Liver (tissue), 9 donors: ENCODE measurements around the gene CRACR2B. TPM values are rescaled to one million over a fixed set of nuclear protein-coding genes. Genes with fewer than 3 reads are reported as not detected.

Experiments used
- DNase-seq: peaks from one replicate; pipeline ENCODE4 v3.0.0-alpha.2; 2017; ENCODE audit warnings: low spot score
- H3K27ac ChIP-seq, 2 donors: one replicate each; pipeline ENCODE4 v1.7.0; 2013; ENCODE audit warnings: inconsistent platforms in 2 of 2, low read length in 2 of 2, control low read depth in 1 of 2, low read depth in 1 of 2, mild to moderate bottlenecking in 1 of 2
- H3K27me3 ChIP-seq, 4 donors: one replicate each; pipeline versions ENCODE4 v1.6.1 to v1.7.0; 2013; ENCODE audit warnings: low read length in 3 of 4, inconsistent platforms in 1 of 4, mild to moderate bottlenecking in 1 of 4, moderate library complexity in 1 of 4; ENCODE audit not compliant: control insufficient read depth in 4 of 4, insufficient read depth in 4 of 4
- H3K36me3 ChIP-seq, 4 donors: one replicate each; pipeline versions ENCODE4 v1.6.1 to v1.7.0; 2013; ENCODE audit warnings: low read length in 3 of 4, mild to moderate bottlenecking in 3 of 4, low read depth in 1 of 4, moderate library complexity in 1 of 4; ENCODE audit not compliant: control insufficient read depth in 4 of 4, insufficient read depth in 3 of 4
- H3K4me1 ChIP-seq, 4 donors: one replicate each; pipeline versions ENCODE4 v1.6.1 to v1.7.0; 2013; ENCODE audit warnings: low read length in 3 of 4, mild to moderate bottlenecking in 3 of 4, moderate library complexity in 1 of 4; ENCODE audit not compliant: control insufficient read depth in 4 of 4, insufficient read depth in 4 of 4
- H3K4me3 ChIP-seq, 3 donors: one replicate each; pipeline versions ENCODE4 v1.6.1 to v1.7.0; 2013; ENCODE audit warnings: low read length in 3 of 3, control low read depth in 1 of 3, low read depth in 1 of 3, mild to moderate bottlenecking in 1 of 3
- H3K9ac ChIP-seq, 2 donors: one replicate each; pipeline ENCODE4 v1.7.0; 2013; ENCODE audit warnings: low read length in 2 of 2, mild to moderate bottlenecking in 2 of 2, moderate library complexity in 2 of 2, control low read depth in 1 of 2, low read depth in 1 of 2
- H3K9me3 ChIP-seq, 4 donors: one replicate each; pipeline versions ENCODE4 v1.6.1 to v1.7.0; 2013; ENCODE audit warnings: low read length in 3 of 4; ENCODE audit not compliant: control insufficient read depth in 4 of 4
- ATF3 ChIP-seq: IDR thresholded peaks from 2 replicates; pipeline ENCODE4 v1.6.1; 2016; ENCODE audit warnings: antibody characterized with exemption
- EGR1 ChIP-seq, 2 donors: IDR thresholded peaks; 2 replicates each; pipeline ENCODE4 v1.6.1; 2016 to 2018; ENCODE audit warnings: antibody characterized with exemption in 2 of 2, low read depth in 2 of 2
- FOXA1 ChIP-seq: IDR thresholded peaks from 2 replicates; pipeline ENCODE4 v1.6.1; 2016; ENCODE audit warnings: antibody characterized with exemption
- FOXA2 ChIP-seq: IDR thresholded peaks from 2 replicates; pipeline ENCODE4 v1.6.1; 2016; ENCODE audit warnings: antibody characterized with exemption
- GABPA ChIP-seq, 2 donors: IDR thresholded peaks in 1 of 2; conservative IDR thresholded peaks in 1 of 2; 2 replicates each; pipeline ENCODE4 v1.6.1; 2016; ENCODE audit warnings: antibody characterized with exemption in 2 of 2, mild to moderate bottlenecking in 1 of 2, moderate library complexity in 1 of 2
- HNF4A ChIP-seq, 2 donors: conservative IDR thresholded peaks; 2 replicates each; pipeline ENCODE4 v1.6.1; 2016; ENCODE audit warnings: antibody characterized with exemption in 2 of 2, mild to moderate bottlenecking in 2 of 2
- HNF4G ChIP-seq: IDR thresholded peaks from 2 replicates; pipeline ENCODE4 v1.6.1; 2016; ENCODE audit warnings: antibody characterized with exemption
- JUND ChIP-seq, 2 donors: IDR thresholded peaks; 2 replicates each; pipeline ENCODE4 v1.6.1; 2016; ENCODE audit warnings: antibody characterized with exemption in 2 of 2
- NR2F2 ChIP-seq: IDR thresholded peaks from 2 replicates; pipeline ENCODE4 v1.6.1; 2016; ENCODE audit warnings: antibody characterized with exemption
- RAD21 ChIP-seq, 2 donors: IDR thresholded peaks; 2 replicates each; pipeline ENCODE4 v1.6.1; 2016; ENCODE audit warnings: antibody characterized with exemption in 2 of 2, mild to moderate bottlenecking in 2 of 2
- REST ChIP-seq: IDR thresholded peaks from 2 replicates; pipeline ENCODE4 v1.6.1; 2016; ENCODE audit warnings: antibody characterized with exemption, mild to moderate bottlenecking
- RXRA ChIP-seq, 2 donors: IDR thresholded peaks; 2 replicates each; pipeline ENCODE4 v1.6.1; 2017 to 2018; ENCODE audit warnings: antibody characterized with exemption in 2 of 2, mild to moderate bottlenecking in 1 of 2
- SP1 ChIP-seq: IDR thresholded peaks from 2 replicates; pipeline ENCODE4 v1.6.1; 2018; ENCODE audit warnings: antibody characterized with exemption, mild to moderate bottlenecking
- TAF1 ChIP-seq: conservative IDR thresholded peaks from 2 replicates; pipeline ENCODE4 v1.6.1; 2016; ENCODE audit warnings: antibody characterized with exemption, mild to moderate bottlenecking
- YY1 ChIP-seq: IDR thresholded peaks from 2 replicates; pipeline ENCODE4 v1.6.1; 2016; ENCODE audit warnings: antibody characterized with exemption, mild to moderate bottlenecking
- WGBS: extraction: QIAGEN DNeasy Blood & Tissue Kit; methylation state at CpG from one replicate; pipeline ENCODE4 v1.1.7; 2013; 5-methylcytosine and 5-hydroxymethylcytosine counted together
- polyA plus RNA-seq, 2 donors: library from polyadenylated mRNA; stranded (reverse) in 1 of 2; unstranded in 1 of 2; fragments of 200-250 nt in 1 of 2; fragments of >200 nt in 1 of 2; fragmentation: Nextera tagmentation in 1 of 2; extraction: Ambion mirVana in 1 of 2; gene quantifications; one replicate each; pipeline versions ENCODE4 v1.2.1 to v1.2.3, GENCODE V29; 2013 to 2015
- total RNA-seq, 2 donors: library from RNA; depleted of rRNA; stranded (reverse); fragments of >200 nt; gene quantifications; one replicate each; pipeline ENCODE4 v1.2.3, GENCODE V29; 2014
- TF ChIP-seq, protein P1 (sequence below): IDR thresholded peaks from 2 replicates; pipeline ENCODE4 v1.6.1; 2016; ENCODE audit warnings: antibody characterized with exemption
- TF ChIP-seq, protein P2 (sequence below): fragments of 150-350 bp; IDR thresholded peaks from 2 replicates; pipeline ENCODE4 v1.5.1; 2017; ENCODE audit warnings: improper control_type of control experiment, low read depth, low read length; ENCODE audit not compliant: missing input control
- TF ChIP-seq, protein P3 (sequence below): IDR thresholded peaks from 2 replicates; pipeline ENCODE4 v1.6.1; 2016; ENCODE audit warnings: antibody characterized with exemption
- donor health status: healthy.
- donor health status: healthy.
- donor health status: healthy.
- donor health status: healthy.
- donor health status: healthy.

CRACR2B gene
- total and polyA plus RNA-seq, 4 donors: 0.14 to 2.9 (median 2.2) TPM

- Histone ChIP-seq H3K4me3 (peak within 1 kb of the TSS; percentile 96 to 100 (median 97)), H3K9ac (peak within 1 kb of the TSS; percentile 69 to 89), H3K36me3 (peaks cover 2 to 20% (median 7%) of the 10 kb centered on the region in 4 donors), H3K27me3 (no peaks in the 10 kb centered on the region), H3K27ac (peak within 1 kb of the TSS; percentile 76 to 90), H3K9me3 (no peaks in the 10 kb centered on the region), H3K4me1 (peaks cover 18 to 56% (median 34%) of the 10 kb centered on the region in 4 donors)
- DNase-seq: peak; percentile 93
- TF ChIP-seq HNF4G: no peak
- TF ChIP-seq, protein P1, sequence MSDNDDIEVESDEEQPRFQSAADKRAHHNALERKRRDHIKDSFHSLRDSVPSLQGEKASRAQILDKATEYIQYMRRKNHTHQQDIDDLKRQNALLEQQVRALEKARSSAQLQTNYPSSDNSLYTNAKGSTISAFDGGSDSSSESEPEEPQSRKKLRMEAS: peak; percentile 18
- WGBS: under 1% methylated on average over 87 of the region's 87 CpGs
Measured at GRCh38 chr11:842370-843002, 14.8 kb downstream of the CRACR2B start, which contains the start of the genes POLR2L and TSPAN4. Gene POLR2L, minus strand, starts transcription at chr11:842529. Its CDS starts 21 bp downstream, at chr11:842508. Gene TSPAN4, plus strand, starts transcription at chr11:842852. Its CDS starts 7,453 bp downstream, at chr11:850305.

DNA sequence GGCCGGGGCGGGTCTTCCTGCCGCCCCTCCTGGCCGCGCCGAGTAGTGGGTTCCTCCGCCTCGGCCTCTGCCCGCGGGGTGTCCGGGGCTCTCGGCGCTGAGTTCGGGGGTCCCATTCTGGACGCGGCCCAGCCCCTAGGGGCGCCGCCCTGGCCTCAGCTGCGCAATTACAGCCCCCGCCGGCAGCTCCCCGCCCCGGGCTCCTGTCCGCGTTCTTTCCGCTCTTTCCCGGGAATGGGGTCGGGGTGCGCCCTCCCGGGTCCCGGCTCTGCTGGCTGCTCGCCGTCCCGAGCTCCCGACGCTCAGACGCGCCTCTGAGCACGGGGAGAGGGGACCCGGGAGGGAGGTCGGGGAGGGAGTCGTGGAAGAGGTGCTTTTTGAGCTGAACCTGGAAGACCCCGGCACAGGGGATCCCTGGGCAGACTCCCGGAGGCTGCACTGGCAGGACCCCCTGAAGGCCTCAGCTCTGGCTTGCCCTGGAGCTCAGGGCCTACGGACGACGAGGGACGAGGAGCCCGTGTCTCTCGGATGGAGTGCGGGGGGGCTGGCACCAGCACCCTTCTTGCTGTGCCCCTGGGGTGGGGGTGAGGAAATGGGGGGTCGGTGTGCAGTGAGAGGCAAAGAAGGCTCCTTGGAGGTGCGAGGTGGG lies 15.5 kb downstream of the CRACR2B start:
- peaks cover 2 to 15% (median 5%) of the 10 kb centered on the region in 4 donors for H3K36me3 ChIP-seq
- DNase-seq: no peak
- peak overlapping the region; percentile 76 to 90 for H3K27ac ChIP-seq
- H3K4me1 ChIP-seq: peaks cover 18 to 55% (median 34%) of the 10 kb centered on the region in 4 donors
- WGBS: 2% methylated on average over 53 of the region's 53 CpGs
- H3K4me3 ChIP-seq: peak overlapping the region; percentile 32 to 97 (median 96)
- H3K27me3 ChIP-seq: no peaks in the 10 kb centered on the region
- no peaks in the 10 kb centered on the region for H3K9me3 ChIP-seq
- TF ChIP-seq FOXA2: no peak
- TF ChIP-seq RAD21 (IDR thresholded peaks at IDR 0.05): no peak
- no peak for TF ChIP-seq ATF3
- TF ChIP-seq HNF4A (conservative IDR thresholded peaks at IDR 0.05): no peak
- TF ChIP-seq GABPA (IDR thresholded peaks at IDR 0.05 in 1 of 2, conservative IDR thresholded peaks at IDR 0.05 in 1 of 2): no peak
- no peak for TF ChIP-seq TAF1
- no peak for TF ChIP-seq REST
- TF ChIP-seq, protein P2, sequence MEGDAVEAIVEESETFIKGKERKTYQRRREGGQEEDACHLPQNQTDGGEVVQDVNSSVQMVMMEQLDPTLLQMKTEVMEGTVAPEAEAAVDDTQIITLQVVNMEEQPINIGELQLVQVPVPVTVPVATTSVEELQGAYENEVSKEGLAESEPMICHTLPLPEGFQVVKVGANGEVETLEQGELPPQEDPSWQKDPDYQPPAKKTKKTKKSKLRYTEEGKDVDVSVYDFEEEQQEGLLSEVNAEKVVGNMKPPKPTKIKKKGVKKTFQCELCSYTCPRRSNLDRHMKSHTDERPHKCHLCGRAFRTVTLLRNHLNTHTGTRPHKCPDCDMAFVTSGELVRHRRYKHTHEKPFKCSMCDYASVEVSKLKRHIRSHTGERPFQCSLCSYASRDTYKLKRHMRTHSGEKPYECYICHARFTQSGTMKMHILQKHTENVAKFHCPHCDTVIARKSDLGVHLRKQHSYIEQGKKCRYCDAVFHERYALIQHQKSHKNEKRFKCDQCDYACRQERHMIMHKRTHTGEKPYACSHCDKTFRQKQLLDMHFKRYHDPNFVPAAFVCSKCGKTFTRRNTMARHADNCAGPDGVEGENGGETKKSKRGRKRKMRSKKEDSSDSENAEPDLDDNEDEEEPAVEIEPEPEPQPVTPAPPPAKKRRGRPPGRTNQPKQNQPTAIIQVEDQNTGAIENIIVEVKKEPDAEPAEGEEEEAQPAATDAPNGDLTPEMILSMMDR: no peak
- TF ChIP-seq EGR1 (IDR thresholded peaks at IDR 0.05; ENCODE audit: low read depth in 2 of 2): no peak
- TF ChIP-seq HNF4G: no peak
- TF ChIP-seq RXRA (IDR thresholded peaks at IDR 0.05): no peak
- TF ChIP-seq, protein P3, sequence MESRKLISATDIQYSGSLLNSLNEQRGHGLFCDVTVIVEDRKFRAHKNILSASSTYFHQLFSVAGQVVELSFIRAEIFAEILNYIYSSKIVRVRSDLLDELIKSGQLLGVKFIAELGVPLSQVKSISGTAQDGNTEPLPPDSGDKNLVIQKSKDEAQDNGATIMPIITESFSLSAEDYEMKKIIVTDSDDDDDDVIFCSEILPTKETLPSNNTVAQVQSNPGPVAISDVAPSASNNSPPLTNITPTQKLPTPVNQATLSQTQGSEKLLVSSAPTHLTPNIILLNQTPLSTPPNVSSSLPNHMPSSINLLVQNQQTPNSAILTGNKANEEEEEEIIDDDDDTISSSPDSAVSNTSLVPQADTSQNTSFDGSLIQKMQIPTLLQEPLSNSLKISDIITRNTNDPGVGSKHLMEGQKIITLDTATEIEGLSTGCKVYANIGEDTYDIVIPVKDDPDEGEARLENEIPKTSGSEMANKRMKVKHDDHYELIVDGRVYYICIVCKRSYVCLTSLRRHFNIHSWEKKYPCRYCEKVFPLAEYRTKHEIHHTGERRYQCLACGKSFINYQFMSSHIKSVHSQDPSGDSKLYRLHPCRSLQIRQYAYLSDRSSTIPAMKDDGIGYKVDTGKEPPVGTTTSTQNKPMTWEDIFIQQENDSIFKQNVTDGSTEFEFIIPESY: no peak
- no peak for TF ChIP-seq SP1
- TF ChIP-seq JUND (IDR thresholded peaks at IDR 0.05): no peak
- no peak for TF ChIP-seq YY1
- TF ChIP-seq NR2F2: no peak
- no peak for TF ChIP-seq FOXA1
- TF ChIP-seq, protein P1: no peak
- peak overlapping the region; percentile 54 for H3K9ac ChIP-seq
